K562 (cell line): ENCODE measurements around the gene SMIM29. TPM values are rescaled to one million over a fixed set of nuclear protein-coding genes. Genes with fewer than 3 reads are reported as not detected.

Experiments
- ATAC-seq: fragments of 200-7000 bp; cut with Tn5 transposase; 3 replicates; pipeline ENCODE4 v1.9.1; 2020; ENCODE audit warnings: moderate library complexity
- BruUV-seq: library from RNA; stranded (reverse); fragments of 400-500 nt; replicated peaks from 2 replicates; lab custom pipeline; 2021; lab: Mats Ljungman, UMichigan
- CTCF ChIA-PET: fragments of 300-600 bp; formaldehyde crosslinking; extraction: SDS; loops from one replicate; lab custom pipeline; 2021; ENCODE audit warnings: low intra/inter-chr PET ratio; lab: Yijun Ruan, JAX
- POLR2A ChIA-PET: fragments of 300-600, 350-650 bp; sonication (Branson Sonifier 250); formaldehyde crosslinking; extraction: SDS; loops from one replicate; lab custom pipeline; 2021; ENCODE audit warnings: antibody characterized with exemption, inconsistent platforms; lab: Yijun Ruan, JAX
- DNase-seq, 4 experiments: peaks; one replicate each; pipeline versions ENCODE4 v3.0.0 to v3.0.0-alpha.2; 2011 to 2018; ENCODE audit warnings: low spot score in 3 of 4, mixed read lengths in 3 of 4; ENCODE audit errors: extremely low read depth in 1 of 4
- FAIRE-seq: peaks from 2 replicates; lab custom pipeline; 2011; peaks lifted over from hg19 to GRCh38; lab: Jason Lieb, UNC
- H2AFZ ChIP-seq: 2 replicates; pipeline ENCODE4 v1.6.0; 2011; ENCODE audit warnings: low read depth, low read length, control low read depth, inconsistent platforms
- H3K27ac ChIP-seq: fragments of 200-600 bp; 3 replicates; pipeline ENCODE4 v1.8.0; 2011; ENCODE audit warnings: low read depth, mild to moderate bottlenecking, control low read depth, inconsistent platforms, low read length, moderate library complexity, mixed read lengths; ENCODE audit errors: extremely low read depth
- H3K27me3 ChIP-seq, 2 experiments: fragments of 300-600 bp in 1 of 2; 2 replicates in 1 of 2; 3 replicates in 1 of 2; pipeline versions ENCODE4 v1.6.0 to v1.8.0; 2011; ENCODE audit warnings: inconsistent platforms in 2 of 2, low read length in 2 of 2, mild to moderate bottlenecking in 1 of 2, mixed read lengths in 1 of 2, moderate library complexity in 1 of 2; ENCODE audit not compliant: control insufficient read depth in 2 of 2, insufficient read depth in 2 of 2
- H3K36me3 ChIP-seq: fragments of 300-600 bp; 3 replicates; pipeline ENCODE4 v1.8.0; 2011; ENCODE audit warnings: mild to moderate bottlenecking, low read length, inconsistent platforms; ENCODE audit not compliant: control insufficient read depth, insufficient read depth
- H3K4me1 ChIP-seq, 2 experiments: fragments of 200-600 bp in 1 of 2; replicated peaks in 1 of 2; 2 replicates in 1 of 2; 3 replicates in 1 of 2; pipeline versions ENCODE4 v1.5.1 to v1.8.0; 2011; ENCODE audit warnings: inconsistent platforms in 2 of 2, low read length in 2 of 2, mild to moderate bottlenecking in 1 of 2, mixed read lengths in 1 of 2, moderate library complexity in 1 of 2; ENCODE audit not compliant: control insufficient read depth in 2 of 2, insufficient read depth in 2 of 2
- H3K4me2 ChIP-seq: 2 replicates; pipeline ENCODE4 v1.6.1; 2011; ENCODE audit warnings: low read length, control low read depth, inconsistent platforms, mixed read lengths; ENCODE audit not compliant: insufficient read depth
- H3K4me3 ChIP-seq: fragments of 200-600 bp; sonication (generic), shearing (Covaris generic); 2 replicates; pipeline ENCODE4 v1.5.1; 2016; ENCODE audit warnings: control low read depth, inconsistent platforms
- H3K79me2 ChIP-seq: fragments of 200-600 bp; 3 replicates; pipeline ENCODE4 v1.8.0; 2011; ENCODE audit warnings: low read length, inconsistent platforms; ENCODE audit not compliant: control insufficient read depth, insufficient read depth
- H3K9ac ChIP-seq, 2 experiments: 2 replicates each; pipeline versions ENCODE4 v1.6.0 to v1.6.1; 2011; ENCODE audit warnings: low read depth in 2 of 2, low read length in 2 of 2, control low read depth in 1 of 2, inconsistent platforms in 1 of 2, mild to moderate bottlenecking in 1 of 2, mixed read lengths in 1 of 2; ENCODE audit not compliant: insufficient read depth in 1 of 2
- H3K9me1 ChIP-seq: one replicate; pipeline ENCODE4 v1.6.0; 2011; ENCODE audit warnings: inconsistent platforms, mild to moderate bottlenecking, low read length, moderate library complexity; ENCODE audit not compliant: control insufficient read depth, insufficient read depth
- H3K9me3 ChIP-seq: replicated peaks from 2 replicates; pipeline ENCODE4 v1.5.1; 2011; ENCODE audit warnings: low read depth, low read length, inconsistent platforms; ENCODE audit not compliant: control insufficient read depth, insufficient read depth
- H4K20me1 ChIP-seq: replicated peaks from 2 replicates; pipeline ENCODE4 v1.6.1; 2011; ENCODE audit warnings: low read length, inconsistent platforms, mixed read lengths; ENCODE audit not compliant: control insufficient read depth, insufficient read depth
- BRCA1 ChIP-seq, 2 experiments: fragments of 450-650 bp in 1 of 2; sonication (generic) in 1 of 2; formaldehyde crosslinking in 1 of 2; IDR thresholded peaks; 2 replicates each; pipeline versions ENCODE4 v1.5.0 to v1.6.1; 2017 to 2020; ENCODE audit warnings: mild to moderate bottlenecking in 1 of 2, missing genetic modification reagents in 1 of 2
- CBX3 ChIP-seq, 2 experiments: IDR thresholded peaks; 1 replicate in 1 of 2; 2 replicates in 1 of 2; pipeline ENCODE4 v1.6.1; 2012; ENCODE audit warnings: inconsistent platforms in 2 of 2, low read length in 2 of 2, borderline replicate concordance in 1 of 2, control low read depth in 1 of 2
- NFRKB ChIP-seq: fragments of 450-650 bp; IDR thresholded peaks from 2 replicates; pipeline ENCODE4 v1.6.1; 2016; ENCODE audit warnings: low read depth
- OTX1 ChIP-seq: fragments of 450-650 bp; formaldehyde crosslinking; IDR thresholded peaks from 2 replicates; pipeline ENCODE4 v1.4.0; 2022; ENCODE audit warnings: mild to moderate bottlenecking
- POLR3G ChIP-seq: IDR thresholded peaks from 2 replicates; pipeline ENCODE4 v1.6.1; 2011; ENCODE audit not compliant: insufficient read length, insufficient replicate concordance; ENCODE audit errors: extremely low read depth
- PRMT5 ChIP-seq: sonication (generic); formaldehyde crosslinking; IDR thresholded peaks from 2 replicates; pipeline ENCODE4 v1.5.0; 2020; ENCODE audit warnings: missing genetic modification reagents
- RBM39 ChIP-seq: fragments of 200-400 bp; formaldehyde crosslinking; optimal IDR thresholded peaks from 2 replicates; pipeline ENCODE3; 2018; ENCODE audit warnings: low read depth, low read length
- TARDBP ChIP-seq: fragments of 450-650 bp; IDR thresholded peaks from 2 replicates; pipeline ENCODE4 v1.6.1; 2016
- THRAP3 ChIP-seq: fragments of 450-650 bp; IDR thresholded peaks from 2 replicates; pipeline ENCODE4 v1.6.1; 2016; ENCODE audit warnings: mild to moderate bottlenecking, inconsistent platforms, borderline replicate concordance
- ZNF778 ChIP-seq: fragments of 450-650 bp; formaldehyde crosslinking; IDR thresholded peaks from 2 replicates; pipeline ENCODE4 v1.4.0; 2020; ENCODE audit warnings: mild to moderate bottlenecking, moderate library complexity
- WGBS: fragments of 100-300 bp; shearing (Covaris generic); methylation state at CpG from one replicate; pipeline ENCODE4 v1.1.6; 2016; ENCODE audit warnings: low coverage, mixed read lengths; ENCODE audit not compliant: insufficient coverage; ENCODE audit errors: missing lambda C conversion rate; 5-methylcytosine and 5-hydroxymethylcytosine counted together
- in situ Hi-C: fragments of 300-500 bp; cut with MboI; formaldehyde crosslinking; loops from 4 replicates; pipeline ENCODE4 v1.15.0; 2018; ENCODE audit warnings: inconsistent platforms, mixed read lengths
- intact Hi-C: fragments of 100-400 bp; cut with micrococcal nuclease; formaldehyde crosslinking; loops from 2 replicates; pipeline ENCODE4 v1.14.2; 2022
- polyA plus RNA-seq, 8 experiments: library from polyadenylated mRNA; depleted of rRNA in 4 of 8; stranded (reverse) in 5 of 8; unstranded in 3 of 8; fragments of >200 nt; fragmentation: Nextera tagmentation in 2 of 8; fragmentation: Illumina TruSeq in 1 of 8; extraction: Ambion mirVana in 2 of 8; extraction: Trizol in 1 of 8; gene quantifications; 2 replicates each; pipeline versions ENCODE4 v1.2.1 to v1.2.3, GENCODE V29; 2011 to 2014; ENCODE audit warnings: inconsistent platforms in 1 of 8, missing spikeins in 1 of 8
- total RNA-seq, 7 experiments: library from RNA; depleted of rRNA in 6 of 7; stranded (reverse); fragments of >200 nt in 6 of 7; fragmentation: Illumina TruSeq in 2 of 7; extraction: Trizol in 2 of 7; gene quantifications; 2 replicates each; pipeline versions ENCODE4 v1.2.1 to v1.2.3, GENCODE V29; 2011 to 2021; ENCODE audit warnings: low replicate concordance in 1 of 7
- TF ChIP-seq, protein P1 (sequence below), 2 experiments: fragments of 150-350 bp in 1 of 2; IDR thresholded peaks; 2 replicates each; pipeline ENCODE4 v1.6.1; 2012 to 2016; ENCODE audit warnings: low read depth in 2 of 2, low read length in 2 of 2, mild to moderate bottlenecking in 1 of 2, moderate library complexity in 1 of 2
- TF ChIP-seq, protein P2 (sequence below): sonication (generic); formaldehyde crosslinking; IDR thresholded peaks from 2 replicates; pipeline ENCODE4 v1.8.1; 2023; ENCODE audit warnings: mild to moderate bottlenecking, missing genetic modification reagents, moderate library complexity
- TF ChIP-seq, protein P3 (sequence below): fragments of 450-650 bp; formaldehyde crosslinking; IDR thresholded peaks from 2 replicates; pipeline ENCODE4 v1.4.0; 2020; ENCODE audit warnings: mild to moderate bottlenecking, moderate library complexity

Gene SMIM29
- total and polyA plus RNA-seq, 9 of the 15 experiments (the other 6 are each of a cell fraction or from before 2014, with no cell fraction given), result 6.5 to 36.7 (median 20.9) TPM

DNA sequence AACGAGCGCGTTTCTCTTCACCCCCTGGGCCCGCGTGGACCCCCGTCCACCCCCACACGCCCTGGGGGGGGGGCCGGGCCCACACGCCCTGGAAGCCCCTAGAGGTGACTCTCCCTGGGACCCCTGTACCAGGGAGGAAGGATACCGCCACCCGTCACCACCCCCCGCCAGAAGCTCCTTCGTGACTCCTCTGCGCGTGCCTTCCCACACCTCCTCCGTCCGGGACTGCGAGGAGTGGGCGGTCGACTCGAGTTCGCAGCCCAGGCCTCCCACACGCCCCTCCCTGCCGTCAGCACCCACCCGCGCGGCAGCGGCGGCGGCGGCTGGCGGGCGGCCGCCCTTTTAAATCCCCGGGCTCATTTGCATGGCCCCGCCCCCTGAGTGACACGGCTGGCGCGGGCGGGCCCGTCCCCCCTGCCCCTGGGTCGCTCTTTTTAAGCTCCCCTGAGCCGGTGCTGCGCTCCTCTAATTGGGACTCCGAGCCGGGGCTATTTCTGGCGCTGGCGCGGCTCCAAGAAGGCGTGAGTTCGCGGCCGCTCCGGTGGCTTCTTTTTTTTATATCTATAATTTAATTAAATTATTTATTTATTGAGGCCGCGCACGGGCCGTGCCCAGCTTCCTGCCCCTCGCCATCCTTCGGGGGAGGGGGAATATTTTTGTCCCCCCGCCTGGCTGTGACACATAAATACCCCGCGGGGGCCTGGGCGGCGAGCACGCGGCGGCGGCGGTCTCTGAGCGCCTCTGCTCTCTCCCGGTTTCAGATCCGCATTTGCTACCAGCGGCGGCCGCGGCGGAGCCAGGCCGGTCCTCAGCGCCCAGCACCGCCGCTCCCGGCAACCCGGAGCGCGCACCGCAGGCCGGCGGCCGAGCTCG, 12.1 kb downstream of the SMIM29 start, which contains the start of gene HMGA1 (continued):
- TF ChIP-seq, protein P1, sequence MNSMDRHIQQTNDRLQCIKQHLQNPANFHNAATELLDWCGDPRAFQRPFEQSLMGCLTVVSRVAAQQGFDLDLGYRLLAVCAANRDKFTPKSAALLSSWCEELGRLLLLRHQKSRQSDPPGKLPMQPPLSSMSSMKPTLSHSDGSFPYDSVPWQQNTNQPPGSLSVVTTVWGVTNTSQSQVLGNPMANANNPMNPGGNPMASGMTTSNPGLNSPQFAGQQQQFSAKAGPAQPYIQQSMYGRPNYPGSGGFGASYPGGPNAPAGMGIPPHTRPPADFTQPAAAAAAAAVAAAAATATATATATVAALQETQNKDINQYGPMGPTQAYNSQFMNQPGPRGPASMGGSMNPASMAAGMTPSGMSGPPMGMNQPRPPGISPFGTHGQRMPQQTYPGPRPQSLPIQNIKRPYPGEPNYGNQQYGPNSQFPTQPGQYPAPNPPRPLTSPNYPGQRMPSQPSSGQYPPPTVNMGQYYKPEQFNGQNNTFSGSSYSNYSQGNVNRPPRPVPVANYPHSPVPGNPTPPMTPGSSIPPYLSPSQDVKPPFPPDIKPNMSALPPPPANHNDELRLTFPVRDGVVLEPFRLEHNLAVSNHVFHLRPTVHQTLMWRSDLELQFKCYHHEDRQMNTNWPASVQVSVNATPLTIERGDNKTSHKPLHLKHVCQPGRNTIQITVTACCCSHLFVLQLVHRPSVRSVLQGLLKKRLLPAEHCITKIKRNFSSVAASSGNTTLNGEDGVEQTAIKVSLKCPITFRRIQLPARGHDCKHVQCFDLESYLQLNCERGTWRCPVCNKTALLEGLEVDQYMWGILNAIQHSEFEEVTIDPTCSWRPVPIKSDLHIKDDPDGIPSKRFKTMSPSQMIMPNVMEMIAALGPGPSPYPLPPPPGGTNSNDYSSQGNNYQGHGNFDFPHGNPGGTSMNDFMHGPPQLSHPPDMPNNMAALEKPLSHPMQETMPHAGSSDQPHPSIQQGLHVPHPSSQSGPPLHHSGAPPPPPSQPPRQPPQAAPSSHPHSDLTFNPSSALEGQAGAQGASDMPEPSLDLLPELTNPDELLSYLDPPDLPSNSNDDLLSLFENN (IDR thresholded peaks at IDR 0.05; ENCODE audit: low read depth in 2 of 2, low read length in 2 of 2), result peak in 1 of 2 experiments; percentile 82; a peak in 2 of 4 replicates
- TF ChIP-seq TARDBP, result 0 out of 2 replicates have a peak, but pooled peaks have one; percentile 35

DNA sequence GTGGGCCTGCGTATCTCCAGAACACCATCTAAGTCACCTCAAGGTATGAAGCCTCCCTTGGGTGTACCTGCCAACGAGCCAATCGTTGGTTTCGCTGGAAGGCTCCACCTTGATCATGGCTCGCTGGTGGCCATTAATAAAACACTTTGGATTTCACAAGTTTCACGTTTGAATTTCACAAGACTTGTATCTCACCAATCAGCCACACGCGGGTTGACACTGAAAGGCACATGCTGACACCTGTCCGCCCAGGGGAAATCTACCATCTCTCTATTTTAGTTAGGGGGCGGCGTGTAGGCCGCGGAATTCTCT, 12.7 kb downstream of the SMIM29 start:
- Histone ChIP-seq H2AFZ (0 out of 2 replicates have a peak overlapping the region, but pooled peaks have one; percentile 40), H3K27ac (peak overlapping the region; percentile 95), H3K4me2 (peak overlapping the region; percentile 88), H4K20me1 (peaks cover 24% of the 10 kb centered on the region), H3K4me1 (peaks cover 39 to 42% of the 10 kb centered on the region in 2 experiments), H3K36me3 (peaks cover 32% of the 10 kb centered on the region), H3K9me3 (no peaks in the 10 kb centered on the region), H3K9me1 (no peaks in the 10 kb centered on the region), H3K79me2 (peaks cover 51% of the 10 kb centered on the region), H3K4me3 (peak overlapping the region; percentile 57), H3K9ac (peak overlapping the region; percentile 91 to 95), H3K27me3 (no peaks in the 10 kb centered on the region)
- in situ Hi-C loops, result no loop called here
- POLR2A ChIA-PET, result interaction anchor here (0.7 to 1.8 kb wide), 17 partner anchors 9 to 1108 kb away, joined by 3 to 14 read pairs (median 4); partner anchors contain the start of gene SMIM29
- TSS peak; percentile 99 for BruUV-seq
- 12% methylated on average over 13 of the region's 13 CpGs for WGBS
- CTCF ChIA-PET, result no interaction called here
- FAIRE-seq, result peak; percentile 56
- ATAC-seq, result peak; percentile 1
- intact Hi-C loops, result no loop called here
- DNase-seq, result peak in 2 of 4 experiments; percentile 29 to 37
- no peak; the same call in 1 of the 2 replicates for TF ChIP-seq TARDBP
- TF ChIP-seq PRMT5 (CRISPR knock-in tag), result no peak
- TF ChIP-seq NFRKB, result peak; percentile 93
- TF ChIP-seq OTX1 (CRISPR knock-in tag), result peak; percentile 7; the same call in 1 of the 2 replicates
- no peak for TF ChIP-seq POLR3G
- TF ChIP-seq, protein P2, sequence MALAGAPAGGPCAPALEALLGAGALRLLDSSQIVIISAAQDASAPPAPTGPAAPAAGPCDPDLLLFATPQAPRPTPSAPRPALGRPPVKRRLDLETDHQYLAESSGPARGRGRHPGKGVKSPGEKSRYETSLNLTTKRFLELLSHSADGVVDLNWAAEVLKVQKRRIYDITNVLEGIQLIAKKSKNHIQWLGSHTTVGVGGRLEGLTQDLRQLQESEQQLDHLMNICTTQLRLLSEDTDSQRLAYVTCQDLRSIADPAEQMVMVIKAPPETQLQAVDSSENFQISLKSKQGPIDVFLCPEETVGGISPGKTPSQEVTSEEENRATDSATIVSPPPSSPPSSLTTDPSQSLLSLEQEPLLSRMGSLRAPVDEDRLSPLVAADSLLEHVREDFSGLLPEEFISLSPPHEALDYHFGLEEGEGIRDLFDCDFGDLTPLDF (CRISPR knock-in tag), result 0 out of 2 replicates have a peak, but pooled peaks have one; percentile 37
- no peak for TF ChIP-seq CBX3 (IDR thresholded peaks at IDR 0.05; ENCODE audit: borderline replicate concordance in 1 of 2, low read length in 2 of 2)
- 0 out of 2 replicates have a peak, but pooled peaks have one; percentile 84 for TF ChIP-seq THRAP3
- TF ChIP-seq RBM39, result peak; percentile 9
- TF ChIP-seq, protein P3, sequence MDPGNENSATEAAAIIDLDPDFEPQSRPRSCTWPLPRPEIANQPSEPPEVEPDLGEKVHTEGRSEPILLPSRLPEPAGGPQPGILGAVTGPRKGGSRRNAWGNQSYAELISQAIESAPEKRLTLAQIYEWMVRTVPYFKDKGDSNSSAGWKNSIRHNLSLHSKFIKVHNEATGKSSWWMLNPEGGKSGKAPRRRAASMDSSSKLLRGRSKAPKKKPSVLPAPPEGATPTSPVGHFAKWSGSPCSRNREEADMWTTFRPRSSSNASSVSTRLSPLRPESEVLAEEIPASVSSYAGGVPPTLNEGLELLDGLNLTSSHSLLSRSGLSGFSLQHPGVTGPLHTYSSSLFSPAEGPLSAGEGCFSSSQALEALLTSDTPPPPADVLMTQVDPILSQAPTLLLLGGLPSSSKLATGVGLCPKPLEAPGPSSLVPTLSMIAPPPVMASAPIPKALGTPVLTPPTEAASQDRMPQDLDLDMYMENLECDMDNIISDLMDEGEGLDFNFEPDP (CRISPR knock-in tag), result no peak
- TF ChIP-seq ZNF778, result no peak
- no peak for TF ChIP-seq BRCA1 (IDR thresholded peaks at IDR 0.05)
- TF ChIP-seq BRCA1 (CRISPR knock-in tag; IDR thresholded peaks at IDR 0.05), result 0 out of 2 replicates have a peak, but pooled peaks have one; percentile 52
